WTC11 (cell line): Measurements from ENCODE around the gene UTP4.

Source experiments
- CREB1 ChIP-seq: sonication (generic); formaldehyde crosslinking; IDR thresholded peaks from 2 replicates; pipeline ENCODE4 v1.8.0; 2023; ENCODE audit warnings: mild to moderate bottlenecking, missing genetic modification reagents
- IRF2 ChIP-seq: sonication (generic); formaldehyde crosslinking; IDR thresholded peaks from 2 replicates; pipeline ENCODE4 v1.8.0; 2022; ENCODE audit warnings: low read depth, missing genetic modification reagents, borderline replicate concordance
- NR3C1 ChIP-seq: sonication (generic); formaldehyde crosslinking; conservative IDR thresholded peaks from 2 replicates; pipeline ENCODE4 v1.8.1; 2023; ENCODE audit warnings: low read depth, mild to moderate bottlenecking, missing genetic modification reagents
- TF ChIP-seq, protein P1 (sequence below): fragments of 200-600 bp; IDR thresholded peaks from 2 replicates; pipeline ENCODE4 v1.8.0; 2022; ENCODE audit warnings: antibody characterized with exemption
- TF ChIP-seq, protein P2 (sequence below): sonication (generic); formaldehyde crosslinking; IDR thresholded peaks from 2 replicates; pipeline ENCODE4 v1.8.0; 2022; ENCODE audit warnings: mild to moderate bottlenecking, missing genetic modification reagents

DNA sequence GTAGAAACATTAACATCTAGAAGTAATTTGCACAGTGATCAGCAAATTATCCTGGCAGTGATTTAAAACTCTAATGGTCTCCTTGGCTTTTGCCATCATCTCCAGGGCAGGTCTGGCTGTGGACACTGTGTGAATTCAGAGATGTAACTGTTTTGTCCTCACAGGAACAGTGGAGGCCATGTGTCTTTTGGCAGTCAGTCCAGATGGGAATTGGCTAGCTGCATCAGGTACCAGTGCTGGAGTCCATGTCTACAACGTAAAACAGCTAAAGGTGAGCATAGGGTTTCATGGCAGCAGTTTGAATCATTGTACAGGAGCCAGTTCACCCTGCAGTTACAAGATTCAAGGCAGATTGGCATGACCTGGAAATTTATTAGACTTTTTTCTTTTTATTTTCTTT is 27.7 kb downstream of the UTP4 start:
- no peak for TF ChIP-seq CREB1 (CRISPR knock-in tag)
- TF ChIP-seq, protein P1, sequence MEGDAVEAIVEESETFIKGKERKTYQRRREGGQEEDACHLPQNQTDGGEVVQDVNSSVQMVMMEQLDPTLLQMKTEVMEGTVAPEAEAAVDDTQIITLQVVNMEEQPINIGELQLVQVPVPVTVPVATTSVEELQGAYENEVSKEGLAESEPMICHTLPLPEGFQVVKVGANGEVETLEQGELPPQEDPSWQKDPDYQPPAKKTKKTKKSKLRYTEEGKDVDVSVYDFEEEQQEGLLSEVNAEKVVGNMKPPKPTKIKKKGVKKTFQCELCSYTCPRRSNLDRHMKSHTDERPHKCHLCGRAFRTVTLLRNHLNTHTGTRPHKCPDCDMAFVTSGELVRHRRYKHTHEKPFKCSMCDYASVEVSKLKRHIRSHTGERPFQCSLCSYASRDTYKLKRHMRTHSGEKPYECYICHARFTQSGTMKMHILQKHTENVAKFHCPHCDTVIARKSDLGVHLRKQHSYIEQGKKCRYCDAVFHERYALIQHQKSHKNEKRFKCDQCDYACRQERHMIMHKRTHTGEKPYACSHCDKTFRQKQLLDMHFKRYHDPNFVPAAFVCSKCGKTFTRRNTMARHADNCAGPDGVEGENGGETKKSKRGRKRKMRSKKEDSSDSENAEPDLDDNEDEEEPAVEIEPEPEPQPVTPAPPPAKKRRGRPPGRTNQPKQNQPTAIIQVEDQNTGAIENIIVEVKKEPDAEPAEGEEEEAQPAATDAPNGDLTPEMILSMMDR: no peak
- TF ChIP-seq, protein P2, sequence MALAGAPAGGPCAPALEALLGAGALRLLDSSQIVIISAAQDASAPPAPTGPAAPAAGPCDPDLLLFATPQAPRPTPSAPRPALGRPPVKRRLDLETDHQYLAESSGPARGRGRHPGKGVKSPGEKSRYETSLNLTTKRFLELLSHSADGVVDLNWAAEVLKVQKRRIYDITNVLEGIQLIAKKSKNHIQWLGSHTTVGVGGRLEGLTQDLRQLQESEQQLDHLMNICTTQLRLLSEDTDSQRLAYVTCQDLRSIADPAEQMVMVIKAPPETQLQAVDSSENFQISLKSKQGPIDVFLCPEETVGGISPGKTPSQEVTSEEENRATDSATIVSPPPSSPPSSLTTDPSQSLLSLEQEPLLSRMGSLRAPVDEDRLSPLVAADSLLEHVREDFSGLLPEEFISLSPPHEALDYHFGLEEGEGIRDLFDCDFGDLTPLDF: no peak
- TF ChIP-seq NR3C1 (CRISPR knock-in tag): no peak
- no peak for TF ChIP-seq IRF2 (CRISPR knock-in tag)
